ENCODE measurements around the gene SLC16A12.

Gene SLC16A12

GRCh38 chr10:89524279-89524678 lies 11.1 kb downstream of the SLC16A12 start:
- Histone ChIP-seq H3F3A (ENCODE audit: insufficient read depth, low read length) (no peaks in the 10 kb centered on the region), H3K9me2 (ENCODE audit: low read depth, low read length) (no peaks in the 10 kb centered on the region), H3K36me3 (ENCODE audit: insufficient read depth, low read length) (no peaks in the 10 kb centered on the region), H3K27ac (ENCODE audit: low read depth, low read length, poor library complexity, severe bottlenecking) (no peak overlapping the region), H4K20me1 (ENCODE audit: insufficient read depth, low read length) (no peaks in the 10 kb centered on the region), H3K27me3 (ENCODE audit: insufficient read depth, low read length) (no peaks in the 10 kb centered on the region), H3K4me3 (ENCODE audit: low read depth, low read length, poor library complexity, severe bottlenecking) (no peak overlapping the region), H3K4me2 (ENCODE audit: low read length) (no peak overlapping the region), H3K79me2 (ENCODE audit: insufficient read depth, low read length) (no peaks in the 10 kb centered on the region), H3K9me3 (ENCODE audit: low read length) (no peaks in the 10 kb centered on the region), H2AFZ (ENCODE audit: low read length) (no peak overlapping the region), H3K4me1 (ENCODE audit: insufficient read depth, low read length, severe bottlenecking) (no peaks in the 10 kb centered on the region), H3K9ac (ENCODE audit: low read length) (no peak overlapping the region)
- TF ChIP-seq, protein P1, sequence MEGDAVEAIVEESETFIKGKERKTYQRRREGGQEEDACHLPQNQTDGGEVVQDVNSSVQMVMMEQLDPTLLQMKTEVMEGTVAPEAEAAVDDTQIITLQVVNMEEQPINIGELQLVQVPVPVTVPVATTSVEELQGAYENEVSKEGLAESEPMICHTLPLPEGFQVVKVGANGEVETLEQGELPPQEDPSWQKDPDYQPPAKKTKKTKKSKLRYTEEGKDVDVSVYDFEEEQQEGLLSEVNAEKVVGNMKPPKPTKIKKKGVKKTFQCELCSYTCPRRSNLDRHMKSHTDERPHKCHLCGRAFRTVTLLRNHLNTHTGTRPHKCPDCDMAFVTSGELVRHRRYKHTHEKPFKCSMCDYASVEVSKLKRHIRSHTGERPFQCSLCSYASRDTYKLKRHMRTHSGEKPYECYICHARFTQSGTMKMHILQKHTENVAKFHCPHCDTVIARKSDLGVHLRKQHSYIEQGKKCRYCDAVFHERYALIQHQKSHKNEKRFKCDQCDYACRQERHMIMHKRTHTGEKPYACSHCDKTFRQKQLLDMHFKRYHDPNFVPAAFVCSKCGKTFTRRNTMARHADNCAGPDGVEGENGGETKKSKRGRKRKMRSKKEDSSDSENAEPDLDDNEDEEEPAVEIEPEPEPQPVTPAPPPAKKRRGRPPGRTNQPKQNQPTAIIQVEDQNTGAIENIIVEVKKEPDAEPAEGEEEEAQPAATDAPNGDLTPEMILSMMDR (IDR thresholded peaks at IDR 0.05; ENCODE audit: low read length), result no peak
- TF ChIP-seq EZH2 (IDR thresholded peaks at IDR 0.05; ENCODE audit: borderline replicate concordance, low read length), result no peak

GRCh38 chr10:89523274-89523673 lies 12.1 kb downstream of the SLC16A12 start:
- Histone ChIP-seq H3K27me3 (ENCODE audit: insufficient read depth, low read length) (no peaks in the 10 kb centered on the region), H3F3A (ENCODE audit: insufficient read depth, low read length) (no peaks in the 10 kb centered on the region), H3K4me3 (ENCODE audit: low read depth, low read length, poor library complexity, severe bottlenecking) (no peak overlapping the region), H3K27ac (ENCODE audit: low read depth, low read length, poor library complexity, severe bottlenecking) (no peak overlapping the region), H3K36me3 (ENCODE audit: insufficient read depth, low read length) (no peaks in the 10 kb centered on the region), H3K9me3 (ENCODE audit: low read length) (no peaks in the 10 kb centered on the region), H3K9ac (ENCODE audit: low read length) (no peak overlapping the region), H3K4me1 (ENCODE audit: insufficient read depth, low read length, severe bottlenecking) (no peaks in the 10 kb centered on the region), H3K9me2 (ENCODE audit: low read depth, low read length) (no peaks in the 10 kb centered on the region), H4K20me1 (ENCODE audit: insufficient read depth, low read length) (no peaks in the 10 kb centered on the region), H3K79me2 (ENCODE audit: insufficient read depth, low read length) (no peaks in the 10 kb centered on the region), H2AFZ (ENCODE audit: low read length) (no peak overlapping the region), H3K4me2 (ENCODE audit: low read length) (no peak overlapping the region)
- TF ChIP-seq EZH2 (IDR thresholded peaks at IDR 0.05; ENCODE audit: borderline replicate concordance, low read length), result no peak
- TF ChIP-seq, protein P1 (IDR thresholded peaks at IDR 0.05; ENCODE audit: low read length), result no peak

GRCh38 chr10:89522463-89522862 lies 12.9 kb downstream of the SLC16A12 start:
- no peak overlapping the region for H3K9ac ChIP-seq (ENCODE audit: low read length)
- no peak overlapping the region for H3K27ac ChIP-seq (ENCODE audit: low read depth, low read length, poor library complexity, severe bottlenecking)
- no peaks in the 10 kb centered on the region for H3K36me3 ChIP-seq (ENCODE audit: insufficient read depth, low read length)
- no peaks in the 10 kb centered on the region for H3K27me3 ChIP-seq (ENCODE audit: insufficient read depth, low read length)
- no peaks in the 10 kb centered on the region for H3K79me2 ChIP-seq (ENCODE audit: insufficient read depth, low read length)
- H3K9me2 ChIP-seq (ENCODE audit: low read depth, low read length), result no peaks in the 10 kb centered on the region
- H3K4me2 ChIP-seq (ENCODE audit: low read length), result no peak overlapping the region
- no peaks in the 10 kb centered on the region for H3K9me3 ChIP-seq (ENCODE audit: low read length)
- H4K20me1 ChIP-seq (ENCODE audit: insufficient read depth, low read length), result no peaks in the 10 kb centered on the region
- no peak overlapping the region for H3K4me3 ChIP-seq (ENCODE audit: low read depth, low read length, poor library complexity, severe bottlenecking)
- H3K4me1 ChIP-seq (ENCODE audit: insufficient read depth, low read length, severe bottlenecking), result no peaks in the 10 kb centered on the region
- H2AFZ ChIP-seq (ENCODE audit: low read length), result no peak overlapping the region
- no peak for TF ChIP-seq EZH2 (IDR thresholded peaks at IDR 0.05; ENCODE audit: borderline replicate concordance, low read length)
- TF ChIP-seq, protein P1 (IDR thresholded peaks at IDR 0.05; ENCODE audit: low read length), result no peak
- H3F3A ChIP-seq (ENCODE audit: insufficient read depth, low read length), result no peaks in the 10 kb centered on the region

Data from OCI-LY1 (cell line).